Lung (tissue), 12 donors: Measurements from ENCODE around the gene CAPG. TPM values are rescaled to one million over a fixed set of nuclear protein-coding genes. Genes with fewer than 3 reads are reported as not detected.
A peak's percentile ranks its signal among the peaks of the same experiment; 100 is the strongest.

Experiments
- ATAC-seq: fragments of 200-7000 bp; cut with Tn5 transposase; one replicate; pipeline ENCODE4 v1.9.1; 2020; ENCODE audit warnings: moderate number of reproducible peaks; ENCODE audit not compliant: insufficient read depth, low FRiP score
- DNase-seq, 3 donors: peaks; one replicate each; pipeline ENCODE4 v3.0.0-alpha.2; 2013 to 2017
- H3K27ac ChIP-seq, 2 donors: one replicate each; pipeline ENCODE4 v1.5.1; 2013; ENCODE audit warnings: mild to moderate bottlenecking in 2 of 2, moderate library complexity in 2 of 2, control low read depth in 1 of 2, inconsistent platforms in 1 of 2, low read depth in 1 of 2, low read length in 1 of 2
- H3K27me3 ChIP-seq, 3 donors: one replicate each; pipeline ENCODE4 v1.5.1; 2013; ENCODE audit warnings: low read length in 2 of 3; ENCODE audit not compliant: control insufficient read depth in 3 of 3, insufficient read depth in 3 of 3
- H3K36me3 ChIP-seq, 4 donors: one replicate each; pipeline ENCODE4 v1.5.1; 2013; ENCODE audit warnings: low read length in 4 of 4, mild to moderate bottlenecking in 1 of 4, moderate library complexity in 1 of 4; ENCODE audit not compliant: control insufficient read depth in 4 of 4, insufficient read depth in 4 of 4
- H3K4me1 ChIP-seq, 5 donors: one replicate each; pipeline ENCODE4 v1.5.1; 2013; ENCODE audit warnings: low read length in 5 of 5, mild to moderate bottlenecking in 2 of 5, moderate library complexity in 1 of 5; ENCODE audit not compliant: control insufficient read depth in 5 of 5, insufficient read depth in 5 of 5
- H3K4me3 ChIP-seq: one replicate; pipeline ENCODE4 v1.5.1; 2013; ENCODE audit warnings: mild to moderate bottlenecking, control low read depth, moderate library complexity
- H3K9ac ChIP-seq, 2 donors: one replicate each; pipeline ENCODE4 v1.5.1; 2013; ENCODE audit warnings: low read length in 2 of 2, control low read depth in 1 of 2; ENCODE audit not compliant: insufficient read depth in 1 of 2
- H3K9me3 ChIP-seq, 4 donors: one replicate each; pipeline ENCODE4 v1.5.1; 2013; ENCODE audit warnings: low read length in 3 of 4, mild to moderate bottlenecking in 1 of 4, moderate library complexity in 1 of 4; ENCODE audit not compliant: control insufficient read depth in 4 of 4, insufficient read depth in 3 of 4
- CTCF ChIP-seq: IDR thresholded peaks from 2 replicates; pipeline ENCODE4 v1.5.1; 2012; ENCODE audit warnings: mild to moderate bottlenecking; ENCODE audit errors: control extremely low read depth, extremely low read depth
- WGBS, 2 donors: extraction: QIAGEN DNeasy Blood & Tissue Kit; methylation state at CpG; one replicate each; pipeline ENCODE4 v1.1.7; 2013; 5-methylcytosine and 5-hydroxymethylcytosine counted together
- polyA plus RNA-seq, 2 donors: library from polyadenylated mRNA; stranded (reverse); fragments of 200-250 nt; gene quantifications; one replicate each; pipeline ENCODE4 v1.2.1, GENCODE V29; 2013
- total RNA-seq, 2 donors: library from RNA; depleted of rRNA in 1 of 2; stranded (reverse); fragments of >200 nt in 1 of 2; gene quantifications; one replicate each; pipeline ENCODE4 v1.2.1, GENCODE V29; 2014 to 2021
- donor health status: control.
- donor health status: control.
- donor health status: Bipolar disorder and iron deficiency.
- donor health status: healthy.
- donor health status: DM: yes; HTN: yes; CAD: no.

The CAPG gene
- total and polyA plus RNA-seq, 4 donors: 53.2 to 415 (median 390) TPM

GRCh38 chr2:85430752-85431569 lies 20.8 kb upstream of the CAPG start:
- peaks cover 0 to 25% (median 7%) of the 10 kb centered on the region in 5 donors for H3K4me1 ChIP-seq
- ATAC-seq: no peak
- peak; percentile 70 to 75 (median 73) for DNase-seq
- no peaks in the 10 kb centered on the region for H3K27me3 ChIP-seq
- H3K27ac ChIP-seq: no peak overlapping the region
- no peak for TF ChIP-seq CTCF
- no peak overlapping the region for H3K4me3 ChIP-seq
- no peaks in the 10 kb centered on the region for H3K36me3 ChIP-seq
- no peaks in the 10 kb centered on the region for H3K9me3 ChIP-seq
- WGBS, 2 donors: 80% methylated on average over 16 of the region's 16 CpGs
- no peak overlapping the region for H3K9ac ChIP-seq

- 93 to 97% methylated on average over 2 of the region's 2 CpGs for WGBS, 2 donors
- no peak overlapping the region for H3K4me3 ChIP-seq
- H3K4me1 ChIP-seq: peaks cover 0 to 25% (median 5%) of the 10 kb centered on the region in 5 donors
- no peak for ATAC-seq
- no peaks in the 10 kb centered on the region for H3K36me3 ChIP-seq
- H3K27me3 ChIP-seq: no peaks in the 10 kb centered on the region
- no peaks in the 10 kb centered on the region for H3K9me3 ChIP-seq
- H3K27ac ChIP-seq: no peak overlapping the region
- no peak for DNase-seq
- H3K9ac ChIP-seq: no peak overlapping the region
- TF ChIP-seq CTCF: no peak
Observed at GRCh38 chr2:85429924-85430289, 19.7 kb upstream of the CAPG start.

DNA sequence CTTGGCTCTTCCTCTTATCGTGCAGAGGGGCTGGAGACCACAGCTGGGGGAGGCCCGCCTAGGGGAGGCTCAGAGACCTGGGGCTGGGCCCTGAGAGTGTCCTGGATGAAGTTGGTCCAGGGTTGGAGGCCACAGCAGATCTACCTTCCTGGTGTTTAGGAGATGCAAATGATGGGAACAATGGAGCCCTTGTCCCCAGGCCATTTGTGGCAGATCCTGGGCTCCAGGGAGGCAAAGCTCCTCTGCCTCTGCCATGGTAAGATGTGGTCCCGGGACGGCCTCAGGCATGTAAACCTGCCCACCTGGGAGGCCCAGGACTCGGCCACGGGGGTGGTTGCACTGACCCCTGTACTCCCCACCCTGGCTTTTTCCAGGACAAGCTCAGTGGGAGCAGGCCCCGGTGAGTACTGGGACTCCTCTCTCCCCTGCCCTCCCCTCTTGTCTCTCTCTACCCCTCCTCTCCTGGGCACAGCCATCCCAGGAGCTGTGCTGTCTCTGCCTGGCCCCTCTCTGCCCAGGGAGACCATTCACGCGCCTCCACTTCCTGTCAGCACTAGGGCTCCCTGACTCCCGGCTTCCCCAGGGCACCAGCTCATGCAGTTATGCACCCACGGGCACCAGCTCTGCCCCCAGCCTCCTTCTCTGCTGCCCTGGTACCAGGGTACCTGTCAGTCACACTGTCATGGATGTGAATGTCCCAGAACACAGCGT lies 19.2 kb upstream of the CAPG start:
- TF ChIP-seq CTCF: no peak
- peaks cover 0 to 25% (median 3%) of the 10 kb centered on the region in 5 donors for H3K4me1 ChIP-seq
- no peaks in the 10 kb centered on the region for H3K36me3 ChIP-seq
- no peak overlapping the region for H3K4me3 ChIP-seq
- H3K27me3 ChIP-seq: no peaks in the 10 kb centered on the region
- no peaks in the 10 kb centered on the region for H3K9me3 ChIP-seq
- no peak overlapping the region for H3K9ac ChIP-seq
- no peak for ATAC-seq
- no peak overlapping the region for H3K27ac ChIP-seq
- DNase-seq: no peak
- WGBS, 2 donors: 69 to 77% methylated on average over 12 of the region's 12 CpGs
